AG10803 (cell line): ENCODE data around the gene PRRT1B.
"Not testable (repeated sequence)": the region's sequence is repeated elsewhere in the genome, so short reads cannot be mapped to it uniquely, and the experiment has no call there.

ENCODE experiments used
- DNase-seq: peaks from one replicate; pipeline ENCODE4 v3.0.0; 2010; ENCODE audit warnings: low read depth
- H3K4me3 ChIP-seq: 2 replicates; pipeline ENCODE4 v1.5.1; 2011; ENCODE audit warnings: mild to moderate bottlenecking, low read length, control low read depth
- CTCF ChIP-seq: conservative IDR thresholded peaks from 2 replicates; pipeline ENCODE4 v1.5.1; 2011; ENCODE audit warnings: mild to moderate bottlenecking, low read length, control low read depth, inconsistent platforms

The PRRT1B gene

GRCh38 chr9:131502781-131503625 lies 42.3 kb upstream of the PRRT1B start, which contains the start of gene POMT1:
Gene POMT1 (plus strand): TSS chr9:131502918. CDS start chr9:131504219, 1,301 bp downstream.
- TF ChIP-seq CTCF = no peak
- peak; percentile 74 for DNase-seq
- peak within 1 kb of the TSS; percentile 85 for H3K4me3 ChIP-seq

GRCh38 chr9:131503626-131504465 lies 41.5 kb upstream of the PRRT1B start:
- 0 out of 2 replicates have a peak, but pooled peaks have one; percentile 7 for TF ChIP-seq CTCF
- DNase-seq = peak; percentile 35
- peak overlapping the region; percentile 85 for H3K4me3 ChIP-seq

- no peak for TF ChIP-seq CTCF
- no peak overlapping the region for H3K4me3 ChIP-seq
- no peak for DNase-seq
Measured at GRCh38 chr9:131505012-131505411, 40.3 kb upstream of the PRRT1B start.

GRCh38 chr9:131511416-131511815 lies 33.9 kb upstream of the PRRT1B start:
- no peak for DNase-seq
- TF ChIP-seq CTCF = no peak
- H3K4me3 ChIP-seq = no peak overlapping the region

GRCh38 chr9:131511880-131512279 lies 33.4 kb upstream of the PRRT1B start:
- H3K4me3 ChIP-seq = no peak overlapping the region
- no peak for TF ChIP-seq CTCF
- no peak for DNase-seq

- no peak overlapping the region for H3K4me3 ChIP-seq
- TF ChIP-seq CTCF = no peak
- no peak for DNase-seq
Measured at GRCh38 chr9:131513177-131513576, 32.1 kb upstream of the PRRT1B start.

GRCh38 chr9:131515559-131516031 lies 29.7 kb upstream of the PRRT1B start:
- H3K4me3 ChIP-seq, DNase-seq: not testable (repeated sequence)
